Mesenchymal stem cell (in vitro differentiated cells and primary cell): ENCODE results near the gene BDKRB1.

ENCODE experiments used
- DNase-seq: peaks from one replicate; pipeline ENCODE4 v3.0.0-alpha.2; 2013
- H2AFZ ChIP-seq: one replicate; pipeline ENCODE4 v1.6.1; 2013; ENCODE audit warnings: low read depth, mild to moderate bottlenecking, control low read depth, inconsistent platforms, low read length, moderate library complexity
- H2AK5ac ChIP-seq: 2 replicates; pipeline ENCODE4 v1.6.1; 2013; ENCODE audit warnings: low read length, moderate library complexity, mild to moderate bottlenecking, inconsistent platforms; ENCODE audit not compliant: severe bottlenecking
- H2BK120ac ChIP-seq: one replicate; pipeline ENCODE4 v1.6.1; 2013; ENCODE audit warnings: low read depth, mild to moderate bottlenecking, inconsistent platforms, low read length, moderate library complexity
- H2BK12ac ChIP-seq, 2 experiments: one replicate each; pipeline ENCODE4 v1.6.1; 2013; ENCODE audit warnings: inconsistent platforms in 2 of 2, low read length in 2 of 2, mild to moderate bottlenecking in 2 of 2, moderate library complexity in 2 of 2, control low read depth in 1 of 2
- H2BK15ac ChIP-seq: one replicate; pipeline ENCODE4 v1.6.1; 2013; ENCODE audit warnings: mild to moderate bottlenecking, low read depth, inconsistent platforms; ENCODE audit not compliant: poor library complexity, severe bottlenecking
- H2BK5ac ChIP-seq: 2 replicates; pipeline ENCODE4 v1.6.1; 2013; ENCODE audit warnings: low read depth, mild to moderate bottlenecking, low read length, control low read depth, inconsistent platforms; ENCODE audit not compliant: poor library complexity, severe bottlenecking
- H3K14ac ChIP-seq, 2 experiments: one replicate each; pipeline ENCODE4 v1.6.1; 2013; ENCODE audit warnings: inconsistent platforms in 2 of 2, low read length in 2 of 2, control low read depth in 1 of 2, mild to moderate bottlenecking in 1 of 2, moderate library complexity in 1 of 2
- H3K18ac ChIP-seq, 2 experiments: one replicate each; pipeline ENCODE4 v1.6.1; 2013; ENCODE audit warnings: inconsistent platforms in 2 of 2, low read length in 2 of 2, control low read depth in 1 of 2, low read depth in 1 of 2, mild to moderate bottlenecking in 1 of 2
- H3K23ac ChIP-seq, 2 experiments: one replicate each; pipeline ENCODE4 v1.6.1; 2013; ENCODE audit warnings: inconsistent platforms in 2 of 2, low read length in 2 of 2, mild to moderate bottlenecking in 2 of 2, moderate library complexity in 2 of 2, control low read depth in 1 of 2
- H3K27ac ChIP-seq: 2 replicates; pipeline ENCODE4 v1.5.1; 2013; ENCODE audit warnings: mild to moderate bottlenecking, moderate library complexity, low read length, control low read depth, inconsistent platforms; ENCODE audit not compliant: poor library complexity, severe bottlenecking
- H3K27me3 ChIP-seq, 2 experiments: 2 replicates each; pipeline versions ENCODE4 v1.6.1 to v1.7.0; 2013; ENCODE audit warnings: low read length in 2 of 2, mild to moderate bottlenecking in 2 of 2, moderate library complexity in 2 of 2, control low read depth in 1 of 2, inconsistent platforms in 1 of 2; ENCODE audit not compliant: control insufficient read depth in 1 of 2, insufficient read depth in 1 of 2
- H3K36me3 ChIP-seq, 2 experiments: 2 replicates each; pipeline versions ENCODE4 v1.6.1 to v1.7.0; 2013; ENCODE audit warnings: low read length in 2 of 2, control low read depth in 1 of 2, inconsistent platforms in 1 of 2, low read depth in 1 of 2, mild to moderate bottlenecking in 1 of 2; ENCODE audit not compliant: insufficient read depth in 2 of 2, control insufficient read depth in 1 of 2
- H3K4ac ChIP-seq, 2 experiments: one replicate each; pipeline ENCODE4 v1.6.1; 2013; ENCODE audit warnings: inconsistent platforms in 2 of 2, low read length in 2 of 2, mild to moderate bottlenecking in 2 of 2, moderate library complexity in 2 of 2, control low read depth in 1 of 2, low read depth in 1 of 2
- H3K4me1 ChIP-seq: 2 replicates; pipeline ENCODE4 v1.6.1; 2013; ENCODE audit warnings: low read depth, low read length, control low read depth; ENCODE audit not compliant: control insufficient read depth, insufficient read depth
- H3K4me2 ChIP-seq: 2 replicates; pipeline ENCODE4 v1.6.1; 2013; ENCODE audit warnings: low read length, mild to moderate bottlenecking, inconsistent platforms; ENCODE audit not compliant: poor library complexity, severe bottlenecking
- H3K4me3 ChIP-seq, 2 experiments: 2 replicates each; pipeline versions ENCODE4 v1.5.1 to v1.7.0; 2013; ENCODE audit warnings: low read length in 2 of 2, mild to moderate bottlenecking in 2 of 2, control low read depth in 1 of 2, low read depth in 1 of 2; ENCODE audit not compliant: insufficient read depth in 1 of 2
- H3K79me1 ChIP-seq: replicated peaks from 2 replicates; pipeline ENCODE4 v1.6.1; 2013; ENCODE audit warnings: mild to moderate bottlenecking, control low read depth, low read length, inconsistent platforms; ENCODE audit not compliant: poor library complexity, severe bottlenecking
- H3K9ac ChIP-seq: 2 replicates; pipeline ENCODE4 v1.7.0; 2013; ENCODE audit warnings: mild to moderate bottlenecking, low read length, moderate library complexity
- H3K9me3 ChIP-seq: 2 replicates; pipeline ENCODE4 v1.7.0; 2013; ENCODE audit warnings: mild to moderate bottlenecking, low read length; ENCODE audit not compliant: control insufficient read depth
- H4K8ac ChIP-seq: one replicate; pipeline ENCODE4 v1.6.1; 2013; ENCODE audit warnings: inconsistent platforms, mild to moderate bottlenecking, low read length, moderate library complexity
- H4K91ac ChIP-seq: one replicate; pipeline ENCODE4 v1.6.1; 2013; ENCODE audit warnings: mild to moderate bottlenecking, low read length, inconsistent platforms
- WGBS: methylation state at CpG from one replicate; pipeline ENCODE4 v1.1.7; 2013; ENCODE audit warnings: mixed read lengths; 5-methylcytosine and 5-hydroxymethylcytosine counted together

BDKRB1 gene

DNA sequence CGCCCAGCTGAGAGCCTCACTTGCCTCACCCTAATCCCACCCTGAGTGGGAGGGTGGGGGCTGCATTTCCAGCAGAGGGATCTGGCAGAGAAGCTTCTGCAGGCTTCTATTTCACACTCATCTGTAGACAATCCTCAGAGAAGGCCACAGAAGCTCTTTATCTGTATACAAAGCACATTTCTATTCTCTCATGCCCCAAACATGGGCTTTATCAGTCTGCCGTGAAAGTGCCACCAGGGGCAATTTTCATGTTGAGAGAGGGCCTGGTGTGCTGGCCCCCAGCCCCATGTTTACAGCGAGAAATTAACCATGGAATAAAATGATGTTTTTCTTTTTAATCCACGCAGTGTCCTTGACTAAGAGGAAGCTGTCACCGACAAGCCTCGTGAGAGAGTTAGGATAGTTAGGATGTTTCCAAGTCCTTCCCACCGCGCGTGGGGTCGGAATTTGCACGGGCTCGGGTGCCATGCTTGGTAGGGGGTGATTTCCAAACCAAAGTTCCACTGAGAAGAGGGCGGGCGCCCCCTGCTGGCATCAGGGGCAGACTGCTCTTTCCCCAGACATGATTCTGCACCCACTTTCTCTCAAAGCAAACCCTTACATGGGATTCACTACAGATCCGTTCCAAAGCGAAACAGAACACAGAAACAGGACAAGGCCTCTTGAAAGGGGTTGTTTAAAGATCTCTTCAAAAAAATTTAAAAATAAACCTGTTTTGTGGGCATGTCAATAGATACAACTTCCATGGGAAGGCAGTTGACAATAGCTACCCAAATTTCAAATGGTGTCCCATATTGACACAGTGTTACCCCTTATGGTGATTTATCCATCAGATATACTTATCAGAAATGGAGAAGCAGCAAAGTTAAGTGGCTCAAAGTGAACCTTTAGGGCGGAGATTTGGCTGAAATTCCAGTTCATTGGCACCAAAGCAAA lies 19.4 kb downstream of the BDKRB1 start:
- no peak overlapping the region for H4K91ac ChIP-seq
- peak overlapping the region; percentile 32 for H3K27ac ChIP-seq
- H3K9ac ChIP-seq: peak overlapping the region; percentile 71
- peak overlapping the region; percentile 86 for H2AK5ac ChIP-seq
- no peak overlapping the region for H4K8ac ChIP-seq
- no peaks in the 10 kb centered on the region for H3K27me3 ChIP-seq
- peak overlapping the region; percentile 73 for H2BK5ac ChIP-seq
- peak overlapping the region in 1 of 2 experiments; percentile 80 for H2BK12ac ChIP-seq
- no peak overlapping the region for H3K4me3 ChIP-seq
- peaks cover 22% of the 10 kb centered on the region for H3K9me3 ChIP-seq
- peaks cover 3 to 5% of the 10 kb centered on the region in 2 experiments for H3K36me3 ChIP-seq
- peak overlapping the region; percentile 21 for H2BK120ac ChIP-seq
- no peak overlapping the region for H3K4me2 ChIP-seq
- peak overlapping the region; percentile 26 to 65 for H3K4ac ChIP-seq
- DNase-seq: peak; percentile 79
- H3K18ac ChIP-seq: peak overlapping the region in 1 of 2 experiments; percentile 42
- no peak overlapping the region for H2AFZ ChIP-seq
- H3K23ac ChIP-seq: no peak overlapping the region
- no peaks in the 10 kb centered on the region for H3K79me1 ChIP-seq
- H3K4me1 ChIP-seq: peaks cover 20% of the 10 kb centered on the region
- H2BK15ac ChIP-seq: no peak overlapping the region
- H3K14ac ChIP-seq: no peak overlapping the region
- WGBS: 22% methylated on average over 15 of the region's 17 CpGs

DNA sequence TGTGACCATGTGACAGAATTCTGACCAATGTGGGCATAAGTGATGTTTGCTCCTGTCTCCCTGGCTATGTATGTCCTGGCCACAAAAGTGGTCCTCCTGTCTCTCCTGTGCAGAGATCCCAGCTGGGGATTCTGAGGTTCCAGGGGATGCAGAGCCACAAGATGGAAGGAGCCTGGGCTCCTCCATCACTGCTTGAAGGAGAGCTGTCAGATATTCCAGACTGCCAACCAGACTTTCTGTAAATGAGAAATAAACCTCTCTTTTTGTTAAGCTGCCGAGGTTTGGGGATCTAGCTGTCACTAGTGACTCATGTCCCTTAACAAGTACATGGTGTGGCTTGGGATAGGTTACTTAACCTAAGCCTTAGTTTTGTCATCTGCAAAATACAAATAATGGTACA lies 21.9 kb downstream of the BDKRB1 start:
- Histone ChIP-seq H2BK12ac (peak overlapping the region in 1 of 2 experiments; percentile 64), H3K4me3 (no peak overlapping the region), H3K27ac (no peak overlapping the region), H3K79me1 (no peaks in the 10 kb centered on the region), H3K23ac (peak overlapping the region in 1 of 2 experiments; percentile 14), H3K9ac (no peak overlapping the region), H3K9me3 (peaks cover 13% of the 10 kb centered on the region), H3K14ac (peak overlapping the region in 1 of 2 experiments; percentile 46), H2BK15ac (no peak overlapping the region), H2BK5ac (no peak overlapping the region), H3K4me1 (peaks cover 20% of the 10 kb centered on the region), H3K18ac (peak overlapping the region in 1 of 2 experiments; percentile 37), H3K4ac (no peak overlapping the region), H3K36me3 (peaks cover 3 to 16% of the 10 kb centered on the region in 2 experiments), H3K4me2 (no peak overlapping the region), H2AK5ac (peak overlapping the region; percentile 43), H4K8ac (no peak overlapping the region), H3K27me3 (no peaks in the 10 kb centered on the region), H4K91ac (no peak overlapping the region), H2AFZ (no peak overlapping the region), H2BK120ac (no peak overlapping the region)
- DNase-seq: no peak
- WGBS: no CpG with 5 or more reads among the region's 1 CpG

DNA sequence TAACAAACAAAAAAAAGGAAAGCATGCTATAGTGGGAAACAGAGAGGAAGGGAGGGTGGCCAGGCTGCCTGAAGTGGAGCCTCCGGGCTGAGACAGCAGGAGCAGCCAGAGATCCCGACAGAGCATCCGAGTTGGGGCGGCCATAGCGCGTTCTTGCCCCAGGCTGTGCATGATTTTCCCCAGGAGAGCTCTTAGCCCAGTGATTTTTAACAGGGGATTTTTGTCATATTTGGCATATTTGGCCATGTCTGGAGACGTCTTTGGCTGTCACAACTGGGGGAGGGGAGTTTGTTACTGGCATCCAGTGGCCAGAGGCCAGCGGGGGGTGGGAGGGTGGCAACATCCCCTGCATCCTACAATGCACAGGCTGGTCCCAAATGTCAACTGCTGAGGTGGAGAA lies 23.6 kb downstream of the BDKRB1 start:
- WGBS: 70% methylated on average over 8 of the region's 8 CpGs
- peaks cover 23% of the 10 kb centered on the region for H3K4me1 ChIP-seq

DNA sequence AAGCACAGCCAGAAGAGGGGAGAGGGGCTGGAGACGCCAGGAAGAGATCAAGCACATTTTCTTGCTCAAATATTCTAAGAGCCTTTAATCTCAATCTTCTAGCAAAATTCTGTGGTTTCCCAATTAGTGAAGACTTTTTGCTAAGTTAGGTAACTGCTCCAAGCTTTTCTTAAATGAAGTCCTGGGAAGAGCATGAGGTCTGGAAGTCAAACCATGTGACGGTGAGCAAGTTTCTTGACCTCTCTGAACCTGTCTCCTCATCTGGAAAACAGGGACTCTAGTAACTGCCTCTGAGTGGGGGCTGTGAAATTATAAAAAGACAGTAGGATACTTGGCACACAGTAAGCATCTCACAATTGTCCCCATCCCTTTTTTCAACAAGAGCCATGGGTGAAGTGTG lies 24.1 kb downstream of the BDKRB1 start:
- Histone ChIP-seq H4K8ac (no peak overlapping the region), H3K18ac (no peak overlapping the region), H3K9me3 (peaks cover 11% of the 10 kb centered on the region), H3K36me3 (peaks cover 7 to 32% of the 10 kb centered on the region in 2 experiments), H2BK12ac (no peak overlapping the region), H2AFZ (no peak overlapping the region), H4K91ac (no peak overlapping the region), H3K4me3 (no peak overlapping the region), H3K4me2 (no peak overlapping the region), H3K4ac (no peak overlapping the region), H3K14ac (no peak overlapping the region), H3K4me1 (peaks cover 19% of the 10 kb centered on the region), H3K27ac (peak overlapping the region; percentile 59), H2BK15ac (no peak overlapping the region), H3K79me1 (peaks cover 1% of the 10 kb centered on the region), H3K23ac (no peak overlapping the region), H2BK5ac (peak overlapping the region; percentile 26), H3K27me3 (no peaks in the 10 kb centered on the region), H2AK5ac (peak overlapping the region; percentile 78), H3K9ac (no peak overlapping the region), H2BK120ac (no peak overlapping the region)
- DNase-seq: peak; percentile 51
- 80% methylated on average over 1 of the region's 2 CpGs for WGBS

More for the DNA sequence above, 23.6 kb downstream of the BDKRB1 start:
- peaks cover 7 to 27% of the 10 kb centered on the region in 2 experiments for H3K36me3 ChIP-seq
- H3K79me1 ChIP-seq: peaks cover 1% of the 10 kb centered on the region
- no peak overlapping the region for H3K23ac ChIP-seq
- peak overlapping the region in 1 of 2 experiments; percentile 51 for H2BK12ac ChIP-seq
- H3K14ac ChIP-seq: no peak overlapping the region
- no peak overlapping the region for H3K18ac ChIP-seq
- H4K8ac ChIP-seq: no peak overlapping the region
- H3K4ac ChIP-seq: peak overlapping the region; percentile 44 to 53
- H3K4me2 ChIP-seq: peak overlapping the region; percentile 38
- H2BK15ac ChIP-seq: no peak overlapping the region
- peaks cover 11% of the 10 kb centered on the region for H3K9me3 ChIP-seq
- DNase-seq: no peak
- H3K27ac ChIP-seq: peak overlapping the region; percentile 59
- no peak overlapping the region for H2AFZ ChIP-seq
- H2AK5ac ChIP-seq: peak overlapping the region; percentile 86
- no peak overlapping the region for H2BK5ac ChIP-seq
- H4K91ac ChIP-seq: no peak overlapping the region
- H3K9ac ChIP-seq: no peak overlapping the region
- H3K27me3 ChIP-seq: no peaks in the 10 kb centered on the region
- no peak overlapping the region for H2BK120ac ChIP-seq
- H3K4me3 ChIP-seq: no peak overlapping the region
